ENCODE data around the gene GJD3.

GJD3 gene

GRCh38 chr17:40355123-40355803 lies 9.3 kb downstream of the GJD3 start:
- peak; percentile 71 to 89 for DNase-seq
- intact Hi-C loops (cut with DNase I; ENCODE audit: low total_unique reads) = loop anchor here (5.0 to 10.0 kb wide), 2 partner anchors 62 to 180 kb away; partner anchors contain the start of gene TOP2A
- H3K27ac ChIP-seq = peak overlapping the region in 1 of 2 donors; percentile 46
- no peaks in the 10 kb centered on the region for H3K9me3 ChIP-seq
- no peaks in the 10 kb centered on the region for H3K27me3 ChIP-seq
- peaks cover 0 to 68% (median 60%) of the 10 kb centered on the region in 3 donors for H3K36me3 ChIP-seq
- no peak overlapping the region for H3K4me3 ChIP-seq
- peaks cover 0 to 19% (median 9%) of the 10 kb centered on the region in 4 donors for H3K4me1 ChIP-seq
- TF ChIP-seq, protein P1, sequence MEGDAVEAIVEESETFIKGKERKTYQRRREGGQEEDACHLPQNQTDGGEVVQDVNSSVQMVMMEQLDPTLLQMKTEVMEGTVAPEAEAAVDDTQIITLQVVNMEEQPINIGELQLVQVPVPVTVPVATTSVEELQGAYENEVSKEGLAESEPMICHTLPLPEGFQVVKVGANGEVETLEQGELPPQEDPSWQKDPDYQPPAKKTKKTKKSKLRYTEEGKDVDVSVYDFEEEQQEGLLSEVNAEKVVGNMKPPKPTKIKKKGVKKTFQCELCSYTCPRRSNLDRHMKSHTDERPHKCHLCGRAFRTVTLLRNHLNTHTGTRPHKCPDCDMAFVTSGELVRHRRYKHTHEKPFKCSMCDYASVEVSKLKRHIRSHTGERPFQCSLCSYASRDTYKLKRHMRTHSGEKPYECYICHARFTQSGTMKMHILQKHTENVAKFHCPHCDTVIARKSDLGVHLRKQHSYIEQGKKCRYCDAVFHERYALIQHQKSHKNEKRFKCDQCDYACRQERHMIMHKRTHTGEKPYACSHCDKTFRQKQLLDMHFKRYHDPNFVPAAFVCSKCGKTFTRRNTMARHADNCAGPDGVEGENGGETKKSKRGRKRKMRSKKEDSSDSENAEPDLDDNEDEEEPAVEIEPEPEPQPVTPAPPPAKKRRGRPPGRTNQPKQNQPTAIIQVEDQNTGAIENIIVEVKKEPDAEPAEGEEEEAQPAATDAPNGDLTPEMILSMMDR (IDR thresholded peaks at IDR 0.05) = peak; percentile 96 to 99

DNA sequence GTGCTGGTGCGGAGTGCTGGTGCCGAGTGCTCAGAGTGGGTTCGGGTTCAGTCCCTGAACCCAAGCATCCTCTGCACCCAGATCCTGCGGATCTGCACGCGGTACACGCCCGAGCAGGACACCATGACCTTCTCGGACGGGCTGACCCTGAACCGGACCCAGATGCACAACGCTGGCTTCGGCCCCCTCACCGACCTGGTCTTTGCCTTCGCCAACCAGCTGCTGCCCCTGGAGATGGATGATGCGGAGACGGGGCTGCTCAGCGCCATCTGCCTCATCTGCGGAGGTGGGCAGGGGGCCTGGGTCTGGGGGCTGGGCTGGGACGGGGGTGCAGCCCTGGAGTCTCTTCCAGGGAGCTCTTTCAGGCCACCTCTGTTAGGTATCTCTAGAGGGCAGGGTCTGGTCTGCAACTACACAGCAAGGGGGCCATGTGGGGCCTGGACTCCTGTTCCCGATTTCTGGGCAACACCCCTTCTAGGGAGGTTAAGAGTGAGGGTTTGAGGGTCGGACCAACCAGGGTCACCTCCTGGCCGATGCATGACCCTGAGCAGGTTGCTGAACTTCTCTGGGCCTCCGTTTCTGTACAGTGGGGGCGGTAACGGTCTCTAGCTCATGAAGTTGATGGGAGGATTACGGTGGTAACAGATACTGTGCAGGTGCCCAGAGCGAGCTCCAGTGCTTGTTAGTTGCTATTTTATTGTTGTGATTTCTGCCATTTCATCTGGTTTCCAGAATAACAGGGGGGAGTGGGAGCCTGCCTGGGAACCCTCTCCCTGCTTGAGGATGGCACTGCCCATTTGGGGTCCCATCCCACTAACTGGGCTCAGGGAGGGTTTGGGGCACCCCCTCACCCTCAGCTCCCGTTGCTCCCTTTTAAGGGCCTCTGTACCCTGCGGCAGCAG lies 10.1 kb downstream of the GJD3 start:
- no peak for DNase-seq
- intact Hi-C loops (cut with DNase I; ENCODE audit: low total_unique reads) = loop anchor here (1.0 to 10.0 kb wide), 3 partner anchors 51 to 180 kb away; partner anchors contain the start of gene TOP2A
- H3K4me1 ChIP-seq = peaks cover 0 to 26% (median 16%) of the 10 kb centered on the region in 4 donors

GRCh38 chr17:40352779-40353394 lies 11.7 kb downstream of the GJD3 start:
- Histone ChIP-seq H3K9me3 (no peaks in the 10 kb centered on the region), H3K27me3 (no peaks in the 10 kb centered on the region), H3K27ac (no peak overlapping the region), H3K4me3 (no peak overlapping the region), H3K4me1 (peaks cover 0 to 35% (median 27%) of the 10 kb centered on the region in 4 donors), H3K36me3 (peaks cover 0 to 88% (median 77%) of the 10 kb centered on the region in 3 donors)
- peak in 1 of 2 donors; percentile 33 for DNase-seq
- intact Hi-C loops (cut with DNase I; ENCODE audit: low total_unique reads) = loop anchor here (10.0 kb wide), 1 partner anchor 182 kb away; no protein-coding TSS in a partner anchor
- TF ChIP-seq, protein P1 (IDR thresholded peaks at IDR 0.05) = no peak

More for the DNA sequence above, 10.1 kb downstream of the GJD3 start:
- no peaks in the 10 kb centered on the region for H3K27me3 ChIP-seq
- H3K4me3 ChIP-seq = no peak overlapping the region
- peak overlapping the region in 1 of 2 donors; percentile 46 for H3K27ac ChIP-seq
- no peaks in the 10 kb centered on the region for H3K9me3 ChIP-seq
- peaks cover 0 to 76% (median 68%) of the 10 kb centered on the region in 3 donors for H3K36me3 ChIP-seq
- TF ChIP-seq, protein P1 (IDR thresholded peaks at IDR 0.05) = no peak

GRCh38 chr17:40352237-40352778 lies 12.2 kb downstream of the GJD3 start:
- Histone ChIP-seq H3K4me1 (peaks cover 0 to 41% (median 33%) of the 10 kb centered on the region in 4 donors), H3K27ac (no peak overlapping the region), H3K36me3 (peaks cover 0 to 88% (median 77%) of the 10 kb centered on the region in 3 donors), H3K27me3 (no peaks in the 10 kb centered on the region), H3K4me3 (no peak overlapping the region), H3K9me3 (no peaks in the 10 kb centered on the region)
- intact Hi-C loops (cut with DNase I; ENCODE audit: low total_unique reads) = loop anchor here (10.0 kb wide), 1 partner anchor 182 kb away; no protein-coding TSS in a partner anchor
- DNase-seq = no peak
- TF ChIP-seq, protein P1 (IDR thresholded peaks at IDR 0.05) = no peak
